CD4-positive, alpha-beta memory T cell (primary cell): ENCODE results near the gene ZNF423. TPM values are rescaled to one million over a fixed set of nuclear protein-coding genes. Genes with fewer than 3 reads are reported as not detected.

Experiments
- CTCF ChIA-PET: fragments of 350-600 bp; sonication (Branson Sonifier 250); formaldehyde crosslinking; loops from one replicate; lab custom pipeline; 2021; ENCODE audit warnings: inconsistent platforms; ENCODE audit not compliant: partially characterized antibody; lab: Charles Lee
- POLR2A ChIA-PET: fragments of 350-600 bp; sonication (Branson Sonifier 250); formaldehyde crosslinking; loops from one replicate; lab custom pipeline; 2021; ENCODE audit not compliant: partially characterized antibody; lab: Charles Lee
- DNase-seq, 5 donors: peaks; one replicate each; pipeline versions ENCODE4 v3.0.0 to v3.0.0-alpha.2; 2020 to 2022; ENCODE audit warnings: mixed read lengths in 1 of 5
- H3K27ac ChIP-seq: one replicate; pipeline ENCODE4 v1.7.0; 2013; ENCODE audit warnings: low read depth, low read length
- H3K27me3 ChIP-seq: 2 replicates; pipeline ENCODE4 v1.7.0; 2013; ENCODE audit warnings: mild to moderate bottlenecking, low read length, moderate library complexity; ENCODE audit not compliant: insufficient read depth
- H3K36me3 ChIP-seq: 2 replicates; pipeline ENCODE4 v1.7.0; 2013; ENCODE audit warnings: mild to moderate bottlenecking, low read length, moderate library complexity; ENCODE audit not compliant: insufficient read depth
- H3K4me1 ChIP-seq: 2 replicates; pipeline ENCODE4 v1.7.0; 2013; ENCODE audit warnings: mild to moderate bottlenecking, low read length, moderate library complexity; ENCODE audit not compliant: insufficient read depth
- H3K4me3 ChIP-seq, 2 donors: one replicate each; pipeline ENCODE4 v1.7.0; 2013; ENCODE audit warnings: low read length in 2 of 2, mild to moderate bottlenecking in 1 of 2
- H3K9me3 ChIP-seq, 2 donors: one replicate each; pipeline ENCODE4 v1.7.0; 2013; ENCODE audit warnings: low read length in 2 of 2, control low read depth in 1 of 2; ENCODE audit not compliant: control insufficient read depth in 1 of 2
- H3K27ac Mint-ChIP-seq, 7 donors: one replicate each; pipeline ENCODE4 v1.8.0; 2020 to 2021; ENCODE audit warnings: mixed read lengths in 7 of 7, mild to moderate bottlenecking in 6 of 7, inconsistent platforms in 3 of 7, moderate library complexity in 3 of 7
- H3K27me3 Mint-ChIP-seq, 2 donors: one replicate each; pipeline ENCODE4 v1.8.0; 2020 to 2021; ENCODE audit warnings: mixed read lengths in 2 of 2
- H3K36me3 Mint-ChIP-seq, 2 donors: one replicate each; pipeline ENCODE4 v1.8.0; 2020 to 2021; ENCODE audit warnings: mixed read lengths in 2 of 2, inconsistent platforms in 1 of 2, mild to moderate bottlenecking in 1 of 2
- H3K4me1 Mint-ChIP-seq, 4 donors: one replicate each; pipeline ENCODE4 v1.8.0; 2020 to 2021; ENCODE audit warnings: mixed read lengths in 4 of 4, mild to moderate bottlenecking in 1 of 4
- H3K4me3 Mint-ChIP-seq, 8 donors: one replicate each; pipeline ENCODE4 v1.8.0; 2020 to 2021; ENCODE audit warnings: mixed read lengths in 8 of 8, mild to moderate bottlenecking in 7 of 8, moderate library complexity in 6 of 8, inconsistent platforms in 3 of 8
- H3K9me3 Mint-ChIP-seq, 8 donors: one replicate each; pipeline ENCODE4 v1.8.0; 2020 to 2021; ENCODE audit warnings: mixed read lengths in 8 of 8, mild to moderate bottlenecking in 5 of 8, inconsistent platforms in 3 of 8, moderate library complexity in 1 of 8
- intact Hi-C: fragments of 100-400 bp; cut with micrococcal nuclease; formaldehyde crosslinking; loops from one replicate; pipeline ENCODE4 v1.15.1; 2023
- polyA plus RNA-seq, 2 donors: library from polyadenylated mRNA; unstranded; fragments of 300-500 nt; fragmentation: Illumina TruSeq; gene quantifications; one replicate each; pipeline ENCODE4 v1.2.3, GENCODE V29; 2021
- total RNA-seq, 2 experiments: library from RNA; stranded (reverse); gene quantifications; one replicate each; pipeline ENCODE4 v1.2.3, GENCODE V29; 2021

The ZNF423 gene
- total and polyA plus RNA-seq, 4 experiments from 2014 or later: not detected

- CTCF ChIA-PET: no interaction called here
These were observed 151.2 kb downstream of the ZNF423 start for GRCh38 chr16:49704586-49705155.

GRCh38 chr16:49703483-49703882 lies 152.4 kb downstream of the ZNF423 start:
- intact Hi-C loops: no loop called here
- POLR2A ChIA-PET: no interaction called here
- no peak for DNase-seq
- H3K27me3 Mint-ChIP-seq: peaks cover 4 to 8% of the 10 kb centered on the region in 2 donors
- H3K36me3 Mint-ChIP-seq: no peaks in the 10 kb centered on the region
- Histone ChIP-seq H3K4me3 (no peak overlapping the region), H3K9me3 (no peaks in the 10 kb centered on the region), H3K36me3 (no peaks in the 10 kb centered on the region), H3K4me1 (no peaks in the 10 kb centered on the region), H3K27ac (no peak overlapping the region), H3K27me3 (no peaks in the 10 kb centered on the region)
- H3K9me3 Mint-ChIP-seq: peaks cover 0 to 5% (median 0%) of the 10 kb centered on the region in 8 donors
- no peaks in the 10 kb centered on the region for H3K4me1 Mint-ChIP-seq
- H3K4me3 Mint-ChIP-seq: no peak overlapping the region
- CTCF ChIA-PET: no interaction called here
- H3K27ac Mint-ChIP-seq: no peak overlapping the region

More at GRCh38 chr16:49704586-49705155, 151.2 kb downstream of the ZNF423 start:
- H3K4me3 ChIP-seq: no peak overlapping the region
- Mint-ChIP-seq H3K36me3 (no peaks in the 10 kb centered on the region), H3K27ac (no peak overlapping the region), H3K27me3 (peaks cover 3 to 4% of the 10 kb centered on the region in 2 donors), H3K4me3 (no peak overlapping the region), H3K4me1 (no peaks in the 10 kb centered on the region), H3K9me3 (peaks cover 0 to 5% (median 0%) of the 10 kb centered on the region in 8 donors)
- no peaks in the 10 kb centered on the region for H3K27me3 ChIP-seq
- H3K27ac ChIP-seq: no peak overlapping the region
- intact Hi-C loops: no loop called here
- no peaks in the 10 kb centered on the region for H3K4me1 ChIP-seq
- DNase-seq: no peak
- no peaks in the 10 kb centered on the region for H3K36me3 ChIP-seq
- POLR2A ChIA-PET: no interaction called here
- H3K9me3 ChIP-seq: no peaks in the 10 kb centered on the region

DNA sequence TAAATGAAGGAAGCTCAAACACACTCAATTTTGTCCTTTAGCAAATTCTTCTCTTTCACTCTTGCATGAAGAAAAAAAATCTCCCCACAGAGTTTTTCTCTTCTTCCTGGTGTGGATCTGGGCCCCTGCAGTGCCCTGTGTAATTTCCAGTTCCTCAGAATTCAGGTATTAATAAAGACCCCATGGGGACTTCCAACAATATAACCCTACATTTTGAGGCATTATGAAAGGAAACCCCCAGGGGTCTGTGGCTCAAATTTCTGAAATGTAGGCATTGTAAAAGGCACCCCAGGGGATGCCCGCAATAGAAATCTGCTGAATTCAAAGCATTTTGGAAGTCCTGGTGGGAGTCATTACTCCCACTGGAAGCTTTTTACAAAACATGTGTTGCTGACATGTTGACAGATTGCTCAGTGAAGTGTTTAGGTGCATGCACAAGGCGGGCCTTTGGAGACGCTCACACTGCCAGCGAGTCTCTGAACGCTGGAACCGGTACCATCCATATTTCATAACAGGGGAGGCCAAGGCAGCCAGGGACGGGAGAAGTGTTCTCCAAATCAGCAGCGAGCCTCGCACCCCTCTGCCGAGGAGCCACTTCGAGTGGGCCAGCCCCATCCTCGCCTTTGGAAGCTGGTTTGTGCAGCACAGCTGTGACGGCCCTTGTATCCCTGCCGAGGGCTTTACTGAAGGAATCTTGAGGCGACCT lies 154.0 kb downstream of the ZNF423 start:
- DNase-seq: no peak
- H3K27me3 ChIP-seq: no peaks in the 10 kb centered on the region
- H3K4me1 ChIP-seq: no peaks in the 10 kb centered on the region
- H3K36me3 ChIP-seq: no peaks in the 10 kb centered on the region
- H3K4me1 Mint-ChIP-seq: no peaks in the 10 kb centered on the region
- no peak overlapping the region for H3K4me3 Mint-ChIP-seq
- POLR2A ChIA-PET: no interaction called here
- H3K27ac Mint-ChIP-seq: no peak overlapping the region
- peaks cover 0 to 5% (median 0%) of the 10 kb centered on the region in 8 donors for H3K9me3 Mint-ChIP-seq
- H3K36me3 Mint-ChIP-seq: no peaks in the 10 kb centered on the region
- intact Hi-C loops: no loop called here
- H3K4me3 ChIP-seq: no peak overlapping the region
- H3K27ac ChIP-seq: no peak overlapping the region
- peaks cover 3 to 8% of the 10 kb centered on the region in 2 donors for H3K27me3 Mint-ChIP-seq
- no peaks in the 10 kb centered on the region for H3K9me3 ChIP-seq
- CTCF ChIA-PET: no interaction called here

GRCh38 chr16:49701065-49701685 lies 154.7 kb downstream of the ZNF423 start:
- no peak for DNase-seq
- Mint-ChIP-seq H3K36me3 (no peaks in the 10 kb centered on the region), H3K4me1 (no peaks in the 10 kb centered on the region), H3K9me3 (peaks cover 0 to 5% (median 0%) of the 10 kb centered on the region in 8 donors), H3K4me3 (no peak overlapping the region), H3K27ac (no peak overlapping the region), H3K27me3 (peaks cover 3 to 4% of the 10 kb centered on the region in 2 donors)
- no peaks in the 10 kb centered on the region for H3K27me3 ChIP-seq
- no peak overlapping the region for H3K4me3 ChIP-seq
- H3K4me1 ChIP-seq: no peaks in the 10 kb centered on the region
- no peak overlapping the region for H3K27ac ChIP-seq
- no peaks in the 10 kb centered on the region for H3K9me3 ChIP-seq
- intact Hi-C loops: no loop called here
- H3K36me3 ChIP-seq: no peaks in the 10 kb centered on the region
- CTCF ChIA-PET: no interaction called here
- POLR2A ChIA-PET: no interaction called here

- CTCF ChIA-PET: no interaction called here
These were observed 155.5 kb downstream of the ZNF423 start for GRCh38 chr16:49700251-49701064.

DNA sequence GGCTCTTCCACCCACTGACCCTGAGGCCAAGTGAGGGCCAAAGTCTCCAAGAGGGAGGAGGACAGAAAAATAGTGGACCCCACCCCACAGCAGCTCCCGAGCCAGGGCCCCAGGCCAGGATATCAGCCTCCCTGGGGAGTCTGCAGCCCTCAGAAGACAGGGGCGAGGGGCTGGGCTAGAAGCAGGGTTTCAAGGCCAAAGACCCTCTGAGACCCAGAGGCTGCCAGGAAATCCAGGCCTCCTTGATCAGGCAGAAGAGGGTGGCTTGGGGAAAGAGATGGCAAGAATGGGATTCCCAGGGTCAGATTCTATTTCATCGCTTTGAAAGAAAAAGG lies 156.1 kb downstream of the ZNF423 start:
- Mint-ChIP-seq H3K4me3 (no peak overlapping the region), H3K36me3 (no peaks in the 10 kb centered on the region), H3K27me3 (peaks cover 3 to 4% of the 10 kb centered on the region in 2 donors), H3K27ac (no peak overlapping the region), H3K4me1 (no peaks in the 10 kb centered on the region), H3K9me3 (peaks cover 0 to 3% (median 0%) of the 10 kb centered on the region in 8 donors)
- intact Hi-C loops: no loop called here
- Histone ChIP-seq H3K4me3 (no peak overlapping the region), H3K27ac (no peak overlapping the region), H3K4me1 (no peaks in the 10 kb centered on the region), H3K27me3 (no peaks in the 10 kb centered on the region), H3K36me3 (no peaks in the 10 kb centered on the region), H3K9me3 (no peaks in the 10 kb centered on the region)
- CTCF ChIA-PET: no interaction called here
- POLR2A ChIA-PET: no interaction called here
- no peak for DNase-seq

More at GRCh38 chr16:49700251-49701064, 155.5 kb downstream of the ZNF423 start:
- POLR2A ChIA-PET: no interaction called here
- no peak for DNase-seq
- Mint-ChIP-seq H3K4me3 (no peak overlapping the region), H3K4me1 (no peaks in the 10 kb centered on the region), H3K36me3 (no peaks in the 10 kb centered on the region), H3K27ac (no peak overlapping the region), H3K9me3 (peaks cover 0 to 3% (median 0%) of the 10 kb centered on the region in 8 donors), H3K27me3 (peaks cover 3 to 4% of the 10 kb centered on the region in 2 donors)
- Histone ChIP-seq H3K9me3 (no peaks in the 10 kb centered on the region), H3K4me1 (no peaks in the 10 kb centered on the region), H3K27me3 (no peaks in the 10 kb centered on the region), H3K36me3 (no peaks in the 10 kb centered on the region), H3K27ac (no peak overlapping the region), H3K4me3 (no peak overlapping the region)
- intact Hi-C loops: no loop called here
